Stimulated activated CD4-positive, alpha-beta T cell treated with anti-CD3 and anti-CD28 coated beads, Interleukin-2, amount 100 ng/mL, for 4 hours (primary cell): Measurements from ENCODE around the gene HK2.
"Not testable (repeated sequence)": the region's sequence is repeated elsewhere in the genome, so short reads cannot be mapped to it uniquely, and the experiment has no call there.

Experiments used
- DNase-seq: peaks from one replicate; pipeline ENCODE4 v3.0.0-alpha.2; 2020; ENCODE audit warnings: low read depth

HK2 gene

DNA sequence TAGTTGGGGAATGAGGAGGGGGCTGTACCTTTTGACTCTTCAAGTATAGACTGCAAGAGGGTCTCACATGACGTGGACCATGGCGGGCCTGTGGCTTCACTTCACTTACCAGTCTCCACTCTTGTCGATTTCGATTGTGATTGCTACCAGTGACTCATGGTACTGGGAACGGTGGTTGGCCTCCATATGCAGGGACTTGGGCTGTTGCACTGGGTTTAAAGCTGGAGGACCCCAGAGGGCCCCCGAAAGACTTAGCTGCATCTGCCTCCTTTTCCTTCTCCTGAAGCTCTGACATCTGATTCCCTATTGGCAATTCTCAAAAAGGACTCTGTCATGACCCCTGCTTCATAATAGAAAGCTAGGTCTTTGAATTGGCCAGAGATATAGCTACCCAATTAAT, 43.4 kb downstream of the HK2 start:
- DNase-seq: no peak

DNA sequence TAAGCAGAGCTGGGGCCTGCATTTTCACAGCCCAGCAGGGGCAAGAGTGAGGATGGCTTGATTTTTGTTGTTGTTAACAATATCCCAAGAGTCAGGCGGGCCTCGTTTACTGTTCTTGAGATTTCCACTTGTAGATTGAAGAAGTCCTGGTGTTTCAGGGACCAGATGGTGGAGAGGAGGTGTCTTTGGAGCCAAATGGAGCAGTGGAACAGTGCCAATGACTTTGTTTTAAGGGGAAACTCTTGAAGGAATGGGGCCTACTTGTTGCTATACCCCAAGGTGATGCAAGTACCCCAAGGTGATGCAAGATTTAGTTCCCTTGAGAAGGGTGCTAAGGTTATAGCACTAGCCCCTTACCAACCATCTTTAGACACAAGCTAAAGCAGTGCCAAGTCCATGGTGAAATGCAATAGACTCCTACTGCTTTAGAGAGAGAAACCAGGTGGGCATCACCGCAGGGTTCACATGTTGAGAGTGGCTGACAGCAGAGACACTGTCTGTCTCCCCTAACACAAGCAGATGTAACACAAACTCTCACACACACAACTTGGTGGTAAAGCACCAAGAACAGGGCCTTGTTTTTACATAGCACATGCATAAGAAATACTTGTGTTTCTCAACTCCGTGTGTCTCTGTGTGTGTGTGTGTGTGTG, 44.0 kb downstream of the HK2 start:
- no peak for DNase-seq

DNA sequence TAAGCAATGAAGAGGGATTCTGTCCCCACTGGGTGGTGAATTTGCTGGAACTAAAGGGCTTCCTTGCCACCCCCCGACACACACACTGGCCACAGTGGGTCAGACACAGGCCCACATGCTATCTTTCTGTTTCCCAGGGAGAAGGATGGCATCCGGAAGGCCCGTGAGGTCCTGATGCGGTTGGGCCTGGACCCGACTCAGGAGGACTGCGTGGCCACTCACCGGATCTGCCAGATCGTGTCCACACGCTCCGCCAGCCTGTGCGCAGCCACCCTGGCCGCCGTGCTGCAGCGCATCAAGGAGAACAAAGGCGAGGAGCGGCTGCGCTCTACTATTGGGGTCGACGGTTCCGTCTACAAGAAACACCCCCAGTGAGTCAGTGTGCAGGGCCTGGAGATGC, 44.6 kb downstream of the HK2 start:
- no peak for DNase-seq

DNA sequence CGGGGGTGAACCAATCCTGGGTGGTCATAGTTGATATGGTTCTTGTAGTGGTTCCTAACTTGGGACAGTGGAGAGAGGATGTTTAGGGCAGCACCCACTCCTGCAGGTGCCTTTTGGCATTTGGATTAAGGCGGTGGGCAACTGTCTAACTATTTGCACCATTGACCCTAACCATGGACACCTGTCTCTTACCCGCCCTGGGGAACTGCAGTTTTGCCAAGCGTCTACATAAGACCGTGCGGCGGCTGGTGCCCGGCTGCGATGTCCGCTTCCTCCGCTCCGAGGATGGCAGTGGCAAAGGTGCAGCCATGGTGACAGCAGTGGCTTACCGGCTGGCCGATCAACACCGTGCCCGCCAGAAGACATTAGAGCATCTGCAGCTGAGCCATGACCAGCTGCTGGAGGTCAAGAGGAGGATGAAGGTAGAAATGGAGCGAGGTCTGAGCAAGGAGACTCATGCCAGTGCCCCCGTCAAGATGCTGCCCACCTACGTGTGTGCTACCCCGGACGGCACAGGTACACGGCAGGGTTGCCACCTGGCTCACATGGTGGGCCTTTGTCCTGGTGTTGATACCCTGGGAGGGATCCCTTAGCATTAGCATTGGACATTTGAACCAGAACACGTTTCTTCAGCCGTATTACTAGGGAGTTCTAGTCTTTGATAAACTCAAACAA, 46.3 kb downstream of the HK2 start:
- no peak for DNase-seq

DNA sequence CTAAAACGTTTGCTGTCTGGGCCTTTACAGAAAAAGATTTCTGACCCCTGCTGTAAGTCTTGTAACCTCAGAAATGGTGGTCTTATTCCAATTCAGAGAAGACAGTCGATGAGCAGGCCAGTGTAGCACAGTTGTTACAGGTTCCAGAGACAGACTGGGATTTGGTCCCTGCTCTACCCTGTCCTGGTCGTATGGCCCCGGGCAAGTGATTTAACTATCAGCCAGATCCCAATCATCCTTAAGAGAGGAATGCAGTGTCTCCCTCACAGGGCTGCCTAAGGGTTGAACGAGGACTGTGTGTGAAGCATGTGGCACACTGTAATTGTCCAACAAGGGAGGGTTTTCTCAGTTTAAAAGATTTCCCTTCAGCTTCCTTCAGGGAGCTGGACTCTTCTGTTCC, 47.2 kb downstream of the HK2 start:
- no peak for DNase-seq

DNA sequence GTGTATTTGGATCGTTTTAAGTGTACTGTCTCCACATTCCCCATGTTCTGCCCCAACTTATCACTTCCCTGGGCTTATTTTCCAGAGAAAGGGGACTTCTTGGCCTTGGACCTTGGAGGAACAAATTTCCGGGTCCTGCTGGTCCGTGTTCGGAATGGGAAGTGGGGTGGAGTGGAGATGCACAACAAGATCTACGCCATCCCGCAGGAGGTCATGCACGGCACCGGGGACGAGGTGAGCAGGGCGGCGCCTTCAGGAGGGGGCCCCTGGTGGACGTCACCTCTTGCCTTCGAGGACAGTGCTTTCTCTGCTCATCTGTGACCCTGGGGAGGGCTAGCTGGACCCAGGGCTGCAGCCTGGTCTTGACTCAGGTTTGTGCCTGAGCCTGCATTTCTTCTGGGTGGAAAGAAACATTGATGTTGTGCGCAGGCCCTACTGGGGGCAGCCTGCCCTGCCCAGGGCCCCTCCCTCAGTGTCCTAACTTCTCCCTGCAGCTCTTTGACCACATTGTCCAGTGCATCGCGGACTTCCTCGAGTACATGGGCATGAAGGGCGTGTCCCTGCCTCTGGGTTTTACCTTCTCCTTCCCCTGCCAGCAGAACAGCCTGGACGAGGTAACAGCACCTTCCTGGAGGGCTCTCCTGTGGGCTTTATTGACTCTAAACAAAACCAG, 47.8 kb downstream of the HK2 start:
- no peak for DNase-seq

DNA sequence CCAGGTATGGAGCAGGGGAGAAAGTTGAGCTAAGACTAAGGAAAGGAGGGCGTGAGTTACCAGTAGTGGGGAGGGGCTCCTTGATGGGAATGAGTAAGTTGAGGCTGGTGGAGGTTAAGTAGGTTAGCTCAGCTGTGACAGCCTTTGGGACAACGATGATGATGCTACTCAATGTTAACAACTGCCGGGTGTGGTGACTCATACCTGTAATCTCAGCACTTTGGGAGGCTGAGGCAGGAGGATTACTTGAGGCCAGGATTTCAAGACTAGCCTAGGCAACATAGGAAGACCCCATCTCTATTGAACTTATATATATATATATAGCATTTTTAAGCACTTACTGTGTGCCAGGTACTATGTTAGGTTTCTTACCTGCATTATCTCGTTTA, 48.4 kb downstream of the HK2 start:
- no peak for DNase-seq

DNA sequence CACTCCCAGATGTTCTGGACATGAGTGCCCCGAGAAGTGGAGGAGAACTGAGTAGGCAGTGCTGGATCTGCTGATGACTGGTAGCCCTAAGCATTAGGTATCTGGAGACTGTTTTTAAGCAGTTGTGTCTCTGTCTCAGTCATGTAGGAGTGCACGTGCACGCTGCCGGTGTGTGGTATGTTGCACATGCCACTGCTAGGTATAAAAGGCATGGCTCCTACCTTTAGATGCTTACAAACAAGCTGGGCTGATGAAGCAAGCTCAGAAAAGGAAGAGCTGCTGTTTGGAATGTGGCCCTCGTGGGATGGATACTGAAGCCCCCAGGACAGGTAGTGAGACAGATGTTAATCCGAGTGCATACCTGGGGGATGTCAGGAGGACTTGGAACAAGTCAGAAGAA, 49.1 kb downstream of the HK2 start:
- DNase-seq: no peak

DNA sequence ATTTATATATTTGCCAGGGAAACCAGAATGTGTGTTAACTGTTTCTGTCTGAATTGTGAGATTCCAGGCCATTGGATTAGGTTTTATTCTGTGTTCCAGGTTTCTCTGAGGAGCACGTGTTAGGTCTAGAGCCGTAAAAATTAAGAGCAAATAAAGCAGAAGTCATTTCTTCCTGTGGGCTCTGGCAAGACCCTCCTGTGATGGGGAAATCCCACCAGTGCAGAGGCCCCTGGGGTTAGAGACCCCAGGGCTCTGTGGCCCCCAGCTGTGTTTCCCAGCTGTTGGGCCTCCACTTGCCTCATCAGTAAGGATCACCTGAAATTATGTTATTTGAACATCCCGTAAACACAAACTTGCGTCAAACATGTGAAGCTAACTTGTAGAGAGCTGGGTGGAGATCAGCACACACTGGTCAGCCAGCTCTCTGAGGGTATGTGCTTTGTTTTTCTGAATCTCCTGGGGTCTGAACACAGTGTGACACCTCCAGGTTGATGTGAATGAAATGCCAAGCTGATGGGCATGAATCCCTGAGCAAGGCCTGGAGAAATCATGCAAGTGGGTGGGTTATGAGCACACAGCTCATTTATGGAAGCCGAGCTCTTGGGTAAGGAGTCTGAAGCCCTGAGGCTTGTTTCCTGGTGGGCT, 50.3 kb downstream of the HK2 start:
- DNase-seq: no peak

DNA sequence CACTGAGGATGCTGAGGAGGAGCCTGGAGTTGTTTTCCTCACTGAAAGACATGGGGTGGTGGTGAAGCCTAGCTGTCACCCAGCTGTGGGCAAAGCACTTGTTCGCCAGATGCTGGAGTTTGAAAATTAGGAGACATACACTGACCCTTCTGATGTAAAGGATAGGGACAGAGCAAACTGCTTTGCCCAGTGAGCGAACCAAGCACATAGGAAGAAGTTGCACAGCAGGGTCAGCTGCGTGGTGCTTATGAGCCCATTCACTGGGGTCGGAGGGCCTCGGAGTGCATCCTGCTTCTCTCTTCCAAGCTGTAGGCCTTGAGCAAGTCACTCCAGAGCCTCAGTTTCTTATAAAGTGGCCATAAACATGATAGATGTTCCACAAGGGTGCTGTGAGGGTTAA, 50.9 kb downstream of the HK2 start:
- DNase-seq: no peak

DNA sequence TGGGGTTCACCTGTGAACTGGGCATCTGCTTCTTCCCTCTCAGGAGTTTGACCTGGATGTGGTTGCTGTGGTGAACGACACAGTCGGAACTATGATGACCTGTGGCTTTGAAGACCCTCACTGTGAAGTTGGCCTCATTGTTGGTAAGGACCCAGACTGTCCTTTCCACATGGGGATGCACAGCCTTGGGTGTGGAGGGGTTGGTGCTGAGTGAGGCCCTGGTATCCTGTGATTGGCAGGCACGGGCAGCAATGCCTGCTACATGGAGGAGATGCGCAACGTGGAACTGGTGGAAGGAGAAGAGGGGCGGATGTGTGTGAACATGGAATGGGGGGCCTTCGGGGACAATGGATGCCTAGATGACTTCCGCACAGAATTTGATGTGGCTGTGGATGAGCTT, 52.3 kb downstream of the HK2 start:
- no peak for DNase-seq

DNA sequence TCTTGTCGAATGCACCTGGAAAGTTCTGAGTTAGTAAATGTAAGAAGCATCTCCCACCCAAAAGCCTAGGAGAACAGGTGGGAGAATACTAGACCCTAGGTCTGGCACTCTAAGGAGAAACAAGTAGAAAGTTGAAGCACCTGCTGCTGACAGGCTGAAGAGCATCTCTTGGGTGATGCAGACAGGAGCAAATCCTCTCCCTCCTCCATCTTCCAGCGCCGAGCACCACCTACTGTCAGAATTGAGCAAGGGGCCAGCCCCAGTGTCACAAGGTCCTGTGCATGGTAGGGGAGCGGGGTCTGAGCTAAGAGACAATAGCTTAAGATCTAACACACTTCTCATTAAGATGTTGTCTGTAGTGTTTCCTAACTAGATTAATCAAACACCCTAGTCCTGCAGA, 52.9 kb downstream of the HK2 start:
- DNase-seq: no peak

DNA sequence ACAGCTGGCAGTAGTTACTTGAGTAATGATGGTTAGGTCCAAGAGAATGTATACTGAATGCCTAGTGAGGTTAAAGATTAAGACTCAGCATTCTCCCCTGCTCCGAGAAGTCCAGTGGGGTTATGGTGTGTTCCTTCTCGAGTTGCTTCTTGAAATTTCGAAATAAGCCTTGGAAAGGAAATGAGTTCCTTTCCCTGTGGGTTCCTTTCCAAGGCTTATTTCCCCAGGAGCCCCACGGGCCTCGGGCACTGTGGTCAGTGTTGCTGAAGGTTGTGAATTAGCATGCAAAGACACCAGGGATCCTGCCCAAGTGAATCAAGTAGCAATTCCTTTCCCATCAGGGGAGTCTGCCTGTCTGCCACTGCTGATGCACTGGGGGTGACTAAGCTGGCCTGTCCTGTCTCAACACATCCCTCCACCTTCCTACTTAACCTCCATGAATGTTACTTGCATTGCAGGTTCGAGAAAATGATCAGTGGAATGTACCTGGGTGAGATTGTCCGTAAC, 53.6 kb downstream of the HK2 start:
- DNase-seq: no peak

DNA sequence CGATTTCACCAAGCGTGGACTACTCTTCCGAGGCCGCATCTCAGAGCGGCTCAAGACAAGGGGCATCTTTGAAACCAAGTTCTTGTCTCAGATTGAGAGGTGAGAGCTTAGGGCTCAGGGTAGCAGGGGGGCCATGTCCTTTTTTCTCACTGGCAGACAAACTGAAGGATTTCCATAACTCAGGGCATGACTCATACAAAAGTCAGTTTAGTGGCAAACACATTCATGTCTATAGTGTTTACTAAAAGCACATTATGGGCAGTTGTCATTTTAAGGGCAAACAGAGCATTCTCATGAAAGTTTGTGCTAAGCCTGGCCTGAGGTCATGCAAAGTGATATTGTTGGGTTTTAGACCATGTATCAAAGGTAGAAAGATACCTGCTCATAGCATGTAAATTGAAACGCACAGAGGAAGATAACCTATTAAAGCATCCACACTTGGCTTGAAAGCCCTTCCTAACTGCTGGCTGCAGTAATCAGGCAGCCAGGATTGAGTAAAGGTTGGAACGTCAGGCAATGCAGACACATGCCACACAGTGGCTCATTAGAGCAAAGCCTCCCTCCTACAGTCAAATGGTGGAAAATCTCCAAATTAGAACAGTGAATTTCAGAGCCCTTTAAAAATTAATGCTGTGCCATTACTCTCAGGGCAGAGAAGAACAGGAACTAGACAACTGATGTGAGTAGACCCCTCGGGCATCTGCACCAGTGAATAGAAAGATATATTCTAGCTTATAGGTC, 54.2 kb downstream of the HK2 start:
- DNase-seq: no peak

DNA sequence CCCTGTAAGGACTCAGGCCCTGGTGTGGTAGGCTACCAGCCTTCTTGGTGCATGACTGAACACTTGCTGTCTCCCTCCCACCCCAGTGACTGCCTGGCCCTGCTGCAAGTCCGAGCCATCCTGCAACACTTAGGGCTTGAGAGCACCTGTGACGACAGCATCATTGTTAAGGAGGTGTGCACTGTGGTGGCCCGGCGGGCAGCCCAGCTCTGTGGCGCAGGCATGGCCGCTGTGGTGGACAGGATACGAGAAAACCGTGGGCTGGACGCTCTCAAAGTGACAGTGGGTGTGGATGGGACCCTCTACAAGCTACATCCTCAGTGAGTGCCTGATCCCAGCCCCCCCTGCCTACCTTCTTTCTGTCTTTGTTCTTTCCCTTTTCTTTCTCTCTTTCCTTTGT, 55.2 kb downstream of the HK2 start:
- DNase-seq: no peak

DNA sequence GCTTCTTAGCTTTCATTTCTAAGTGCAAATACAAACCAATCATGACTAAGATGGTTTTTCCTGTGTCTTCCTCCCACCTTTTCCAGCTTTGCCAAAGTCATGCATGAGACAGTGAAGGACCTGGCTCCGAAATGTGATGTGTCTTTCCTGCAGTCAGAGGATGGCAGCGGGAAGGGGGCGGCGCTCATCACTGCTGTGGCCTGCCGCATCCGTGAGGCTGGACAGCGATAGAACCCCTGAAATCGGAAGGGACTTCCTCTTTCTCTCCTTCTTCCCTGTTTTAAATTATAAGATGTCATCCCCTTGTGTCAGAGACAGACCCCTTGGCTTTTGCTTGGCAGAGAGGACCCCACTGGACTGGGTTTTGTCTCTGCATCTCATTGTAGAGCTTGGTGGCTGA, 56.8 kb downstream of the HK2 start:
- DNase-seq: no peak

DNA sequence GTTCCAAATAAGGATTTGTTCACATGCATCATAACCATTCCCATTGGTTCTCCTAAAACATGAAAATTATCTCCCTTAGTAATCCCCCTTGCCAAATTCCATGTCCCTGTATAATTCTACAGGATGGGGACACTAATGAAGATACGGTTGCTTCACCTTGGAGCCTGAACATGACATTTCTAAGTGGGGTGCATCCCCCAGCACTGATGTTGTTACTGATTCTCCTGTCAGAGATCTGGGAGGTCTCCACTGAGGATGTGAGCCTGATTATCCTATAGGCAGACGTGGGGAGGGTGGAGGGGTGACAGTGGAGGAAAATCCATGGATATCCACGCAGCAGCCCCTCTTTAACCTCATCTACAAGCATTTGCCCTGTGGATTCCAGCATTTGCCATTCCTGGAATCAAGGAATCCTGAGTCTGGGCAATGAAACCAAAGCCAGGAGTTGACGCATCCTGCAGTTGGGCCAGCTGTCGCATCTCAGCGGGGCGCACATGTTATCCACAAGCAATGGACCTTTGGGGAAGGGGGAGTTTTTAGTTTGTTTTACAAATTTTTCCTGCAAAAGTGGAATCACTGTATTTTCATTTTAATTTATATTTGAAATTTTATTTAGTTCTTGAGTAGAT, 57.3 kb downstream of the HK2 start:
- DNase-seq: no peak

DNA sequence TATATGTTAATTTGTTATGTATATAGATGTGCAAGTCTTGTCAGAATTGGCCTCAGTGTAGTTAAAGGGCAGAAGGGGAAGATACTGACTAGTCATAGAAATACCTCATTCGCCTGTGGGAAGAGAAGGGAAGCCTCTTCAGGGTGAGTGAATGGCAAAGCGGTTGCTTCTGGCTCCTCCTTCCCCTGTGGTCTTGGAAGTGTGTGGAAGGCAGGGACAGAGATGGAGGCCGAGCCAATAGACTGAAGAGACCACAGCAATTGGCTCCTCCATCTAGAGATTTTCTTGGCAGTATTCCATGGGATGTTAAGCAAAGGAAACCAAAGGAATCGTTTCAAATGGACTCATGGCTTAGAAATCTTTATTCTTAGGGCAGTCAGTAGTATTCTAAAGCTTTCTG, 57.9 kb downstream of the HK2 start:
- not testable (repeated sequence) for DNase-seq

DNA sequence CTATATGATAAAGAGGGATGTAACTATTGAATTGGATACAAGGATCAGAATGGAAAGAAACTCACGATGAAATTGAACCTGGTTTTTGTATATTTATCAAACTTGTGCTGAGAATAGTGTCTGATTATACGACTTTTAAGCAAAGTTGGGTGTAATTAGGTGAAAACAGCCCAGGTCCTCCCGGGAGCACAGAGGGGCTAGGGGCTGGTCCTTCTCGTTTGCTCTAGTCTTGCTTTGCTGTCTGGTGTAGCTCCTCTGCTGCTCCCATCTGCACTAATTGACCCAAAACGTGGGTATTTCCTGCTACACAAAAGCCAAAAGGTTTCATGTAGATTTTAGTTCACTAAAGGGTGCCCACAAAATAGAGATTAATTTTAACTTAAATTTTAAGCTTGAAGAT, 58.7 kb downstream of the HK2 start:
- DNase-seq: no peak

DNA sequence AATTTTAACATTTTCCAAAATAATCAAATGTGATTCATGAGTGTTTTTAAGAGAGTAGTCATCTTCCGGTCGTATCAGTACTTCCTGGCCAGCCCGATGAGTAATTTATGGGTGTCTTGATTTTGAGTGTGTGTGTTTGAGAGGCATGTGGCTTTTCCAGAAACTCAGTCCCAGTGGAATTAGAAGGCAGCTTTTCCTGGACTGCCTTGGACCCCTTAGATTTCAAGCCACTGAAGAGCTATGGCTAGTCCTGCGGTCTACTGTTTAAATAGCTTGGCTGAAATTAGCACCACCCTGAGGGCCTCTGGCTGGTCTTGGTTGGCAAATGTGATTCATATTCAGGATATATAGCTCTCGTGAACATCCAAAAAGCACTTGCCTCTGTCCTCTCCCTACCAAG, 59.4 kb downstream of the HK2 start:
- DNase-seq: no peak

DNA sequence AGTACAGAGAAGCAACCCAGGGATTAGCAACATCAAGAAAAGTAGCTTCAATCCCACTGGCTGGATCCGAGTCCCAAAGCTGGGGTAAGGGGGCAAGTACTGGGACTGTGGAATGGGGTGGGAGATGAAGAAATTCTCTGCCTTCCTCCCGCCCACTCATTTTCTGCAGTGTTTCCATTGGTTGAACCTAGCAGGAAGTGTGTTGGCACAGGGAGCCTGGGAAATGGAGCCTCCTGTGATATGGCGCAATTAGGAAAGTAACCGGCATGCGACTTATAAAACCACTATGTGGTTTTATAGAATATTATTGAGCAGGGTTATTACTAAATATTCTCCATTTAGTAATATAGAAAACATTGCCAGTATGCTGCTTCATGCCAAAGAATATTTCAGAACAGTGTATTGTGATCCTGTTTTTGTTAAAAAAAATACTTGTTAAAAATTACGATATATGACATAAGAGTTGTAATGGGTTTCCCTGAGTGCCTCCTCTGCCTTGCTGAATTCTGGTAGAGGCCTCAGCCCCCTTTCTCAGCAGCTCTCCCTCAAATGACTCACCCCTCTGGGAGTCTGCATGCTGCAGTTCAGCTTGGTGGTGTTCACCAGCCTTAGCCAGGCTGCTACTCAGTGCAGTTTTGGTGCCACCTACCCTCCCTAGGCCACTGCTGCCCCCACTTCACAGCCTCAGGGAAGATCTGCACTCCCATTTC, 60.5 kb downstream of the HK2 start:
- no peak for DNase-seq
